ENCODE data around the gene CYTH3. TPM values are rescaled to one million over a fixed set of nuclear protein-coding genes. Genes with fewer than 3 reads are reported as not detected.

Gene CYTH3
- total and polyA plus RNA-seq, 2 of the 13 experiments (the other 11 are each of a cell fraction or from before 2014, with no cell fraction given) = 3.1 to 3.8 TPM

- CTCF ChIA-PET (ENCODE audit: low intra/inter-chr PET ratio, low total read pairs) = no interaction called here
- Histone ChIP-seq H2AFZ (ENCODE audit: low read length) (no peak overlapping the region), H3K27ac (ENCODE audit: extremely low read length, insufficient read depth, low read length) (no peak overlapping the region), H3K9ac (ENCODE audit: insufficient read depth, low read depth, low read length) (no peak overlapping the region), H3K9me3 (ENCODE audit: low read length) (no peaks in the 10 kb centered on the region), H3K27me3 (ENCODE audit: control insufficient read depth in 1 of 2, insufficient read depth in 2 of 2, low read length in 2 of 2) (peaks cover 1 to 62% of the 10 kb centered on the region in 2 experiments; a peak in 4 of 5 replicates), H3K36me3 (replicated peaks in 1 of 2; ENCODE audit: control insufficient read depth in 1 of 2, insufficient read depth in 2 of 2, low read length in 2 of 2) (no peaks in the 10 kb centered on the region), H3K4me3 (replicated peaks in 1 of 3; ENCODE audit: insufficient read depth in 1 of 3, low read depth in 2 of 3, low read length in 3 of 3) (no peak overlapping the region), H3K4me2 (ENCODE audit: low read depth, low read length) (no peak overlapping the region), H4K20me1 (ENCODE audit: insufficient read depth, low read length) (peaks cover 24% of the 10 kb centered on the region; the same call in 1 of the 2 replicates), H3K79me2 (ENCODE audit: insufficient read depth, low read length) (no peaks in the 10 kb centered on the region), H3K4me1 (ENCODE audit: insufficient read depth, low read length) (peaks cover 9% of the 10 kb centered on the region; the same call in 1 of the 2 replicates)
- 87% methylated on average over 4 of the region's 4 CpGs for WGBS (ENCODE audit: low lambda C conversion rate)
- no TSS peak for BruUV-seq (replicated peaks)
- intact Hi-C loops (cut with micrococcal nuclease; ENCODE audit: unreplicated experiment) = no loop called here
- DNase-seq (ENCODE audit: low spot score) (no peak), FAIRE-seq (no peak), ATAC-seq (no peak)
- TF ChIP-seq TFDP2 (CRISPR knock-in tag; IDR thresholded peaks at IDR 0.05) (no peak), ZNF709 (CRISPR knock-in tag; IDR thresholded peaks at IDR 0.05) (no peak), YEATS4 (CRISPR knock-in tag; IDR thresholded peaks at IDR 0.05; ENCODE audit: borderline replicate concordance) (no peak)
- POLR2A ChIA-PET = interaction anchor here (0.7 kb wide), 1 partner anchor 14 kb away, joined by 3 read pairs; no protein-coding TSS in a partner anchor
- in situ Hi-C loops (cut with HindIII; ENCODE audit: extremely low pct_ligation_motif_present, low pct_unique_long_range_greater_than_20kb) = no loop called here
Measured at GRCh38 chr7:6241607-6241973, 30.8 kb downstream of the CYTH3 start.

GRCh38 chr7:6238309-6238925 lies 34.0 kb downstream of the CYTH3 start:
- ChIA-PET CTCF (ENCODE audit: low intra/inter-chr PET ratio, low total read pairs) (no interaction called here), POLR2A (no interaction called here)
- intact Hi-C loops (cut with micrococcal nuclease; ENCODE audit: unreplicated experiment) (no loop called here), in situ Hi-C loops (cut with HindIII; ENCODE audit: extremely low pct_ligation_motif_present, low pct_unique_long_range_greater_than_20kb) (no loop called here)
- BruUV-seq (replicated peaks) = no TSS peak
- Histone ChIP-seq H3K9me3 (ENCODE audit: low read length) (no peaks in the 10 kb centered on the region), H3K36me3 (replicated peaks in 1 of 2; ENCODE audit: control insufficient read depth in 1 of 2, insufficient read depth in 2 of 2, low read length in 2 of 2) (no peaks in the 10 kb centered on the region), H2AFZ (ENCODE audit: low read length) (no peak overlapping the region), H3K79me2 (ENCODE audit: insufficient read depth, low read length) (no peaks in the 10 kb centered on the region), H3K4me1 (ENCODE audit: insufficient read depth, low read length) (peaks cover 9% of the 10 kb centered on the region; the same call in 1 of the 2 replicates), H3K9ac (ENCODE audit: insufficient read depth, low read depth, low read length) (no peak overlapping the region), H3K27me3 (ENCODE audit: control insufficient read depth in 1 of 2, insufficient read depth in 2 of 2, low read length in 2 of 2) (peaks cover 5 to 71% of the 10 kb centered on the region in 2 experiments; a peak in 4 of 5 replicates), H4K20me1 (ENCODE audit: insufficient read depth, low read length) (peaks cover 37% of the 10 kb centered on the region), H3K27ac (ENCODE audit: extremely low read length, insufficient read depth, low read length) (no peak overlapping the region), H3K4me2 (ENCODE audit: low read depth, low read length) (0 out of 2 replicates have a peak overlapping the region, but pooled peaks have one; percentile 29), H3K4me3 (replicated peaks in 1 of 3; ENCODE audit: insufficient read depth in 1 of 3, low read depth in 2 of 3, low read length in 3 of 3) (no peak overlapping the region)
- ATAC-seq (peak; percentile 88), DNase-seq (ENCODE audit: low spot score) (peak; percentile 76), FAIRE-seq (peak; percentile 44)
- 1% methylated on average over 5 of the region's 5 CpGs for WGBS (ENCODE audit: low lambda C conversion rate)
- TF ChIP-seq PPARG (CRISPR knock-in tag; conservative IDR thresholded peaks at IDR 0.05) = peak; percentile 53; the same call in 1 of the 2 replicates
- TF ChIP-seq ZNF251 (CRISPR knock-in tag; IDR thresholded peaks at IDR 0.05) = no peak
- no peak for TF ChIP-seq ZNF124 (CRISPR knock-in tag; IDR thresholded peaks at IDR 0.05)
- TF ChIP-seq MBD4 (IDR thresholded peaks at IDR 0.05; ENCODE audit: borderline replicate concordance, low read length) = peak; percentile 85; the same call in 1 of the 2 replicates
- TF ChIP-seq ZSCAN12 (CRISPR knock-in tag; IDR thresholded peaks at IDR 0.05) = no peak
- no peak for TF ChIP-seq DNMT3B (CRISPR knock-in tag; conservative IDR thresholded peaks at IDR 0.05)
- TF ChIP-seq POLR2AphosphoS5 (IDR thresholded peaks at IDR 0.05; ENCODE audit: low read depth, low read length) = no peak
- no peak for TF ChIP-seq SP4 (CRISPR knock-in tag; IDR thresholded peaks at IDR 0.05)
- TF ChIP-seq KLF13 (CRISPR knock-in tag; IDR thresholded peaks at IDR 0.05) = no peak
- TF ChIP-seq SKIL (CRISPR knock-in tag; IDR thresholded peaks at IDR 0.05; ENCODE audit: borderline replicate concordance) = no peak
- TF ChIP-seq ZBTB42 (CRISPR knock-in tag; IDR thresholded peaks at IDR 0.05) = no peak
- TF ChIP-seq KMT2A (CRISPR knock-in tag; IDR thresholded peaks at IDR 0.05) = no peak
- no peak for TF ChIP-seq PLSCR1 (CRISPR knock-in tag; IDR thresholded peaks at IDR 0.05; ENCODE audit: borderline replicate concordance)
